B cell (primary cell): ENCODE data around the gene NUP98.

Source experiments
- CTCF ChIP-seq: fragments of 200-600 bp; IDR thresholded peaks from one replicate; pipeline ENCODE4 v1.8.0; 2022; ENCODE audit warnings: antibody characterized with exemption, mild to moderate bottlenecking
- EZH2 ChIP-seq: IDR thresholded peaks from 2 replicates; pipeline ENCODE4 v1.6.1; 2012; ENCODE audit warnings: borderline replicate concordance, low read depth, mild to moderate bottlenecking, moderate library complexity, low read length; ENCODE audit not compliant: insufficient read depth, poor library complexity, severe bottlenecking

- TF ChIP-seq CTCF (no peak), EZH2 (no peak)
Measured at GRCh38 chr11:3815845-3816244, 18.5 kb upstream of the NUP98 start.
